T-cell (primary cell): ENCODE results near the gene SLFN5. TPM values are rescaled to one million over a fixed set of nuclear protein-coding genes. Genes with fewer than 3 reads are reported as not detected.
"Not testable (repeated sequence)": the region's sequence is repeated elsewhere in the genome, so short reads cannot be mapped to it uniquely, and the experiment has no call there.

ENCODE experiments used
- ATAC-seq, 4 experiments: fragments of 200-7000 bp in 3 of 4; fragments of 150-1000 bp in 1 of 4; cut with Tn5 transposase; replicated peaks in 1 of 4; 1 replicate in 3 of 4; 2 replicates in 1 of 4; pipeline ENCODE4 v1.10.0; 2021; ENCODE audit warnings: moderate library complexity in 3 of 4, mild to moderate bottlenecking in 2 of 4, moderate number of reproducible peaks in 1 of 4
- CTCF ChIA-PET, 2 donors: fragments of 300-600 bp; sonication (Branson Sonifier 250); formaldehyde crosslinking; loops; one replicate each; lab custom pipeline; 2022; ENCODE audit warnings: antibody characterized with exemption in 2 of 2; lab: Charles Lee
- POLR2A ChIA-PET, 2 donors: fragments of 300-600 bp; sonication (Branson Sonifier 250); formaldehyde crosslinking; loops; one replicate each; lab custom pipeline; 2022; ENCODE audit warnings: antibody characterized with exemption in 2 of 2; lab: Charles Lee
- DNase-seq, 35 experiments: peaks; one replicate each; pipeline versions ENCODE4 v3.0.0 to v3.0.0-alpha.2; 2013 to 2023
- H3K27ac ChIP-seq: one replicate; pipeline ENCODE4 v1.5.1; 2013; ENCODE audit warnings: low read length
- H3K27me3 ChIP-seq, 2 experiments: replicated peaks in 1 of 2; 1 replicate in 1 of 2; 2 replicates in 1 of 2; pipeline versions ENCODE4 v1.6.1 to v1.7.0; 2013; ENCODE audit warnings: low read length in 1 of 2, mixed read lengths in 1 of 2; ENCODE audit not compliant: control insufficient read depth in 2 of 2, insufficient read depth in 2 of 2; ENCODE audit errors: extremely low read depth in 1 of 2
- H3K36me3 ChIP-seq, 2 donors: 1 replicate in 1 of 2; 2 replicates in 1 of 2; pipeline versions ENCODE4 v1.6.1 to v1.7.0; 2013; ENCODE audit warnings: low read length in 1 of 2; ENCODE audit not compliant: control insufficient read depth in 2 of 2, insufficient read depth in 1 of 2; ENCODE audit errors: extremely low read depth in 1 of 2
- H3K4me1 ChIP-seq, 2 experiments: 1 replicate in 1 of 2; 2 replicates in 1 of 2; pipeline versions ENCODE4 v1.6.1 to v1.7.0; 2013; ENCODE audit warnings: low read length in 2 of 2, mixed read lengths in 1 of 2; ENCODE audit not compliant: insufficient read depth in 2 of 2, control insufficient read depth in 1 of 2; ENCODE audit errors: extremely low read depth in 1 of 2
- H3K4me3 ChIP-seq, 2 donors: 1 replicate in 1 of 2; 2 replicates in 1 of 2; pipeline versions ENCODE4 v1.5.1 to v1.7.0; 2013; ENCODE audit warnings: mild to moderate bottlenecking in 2 of 2, low read length in 1 of 2, moderate library complexity in 1 of 2; ENCODE audit not compliant: control insufficient read depth in 1 of 2; ENCODE audit errors: extremely low read depth in 1 of 2
- H3K9me3 ChIP-seq: 2 replicates; pipeline ENCODE4 v1.7.0; 2013
- H3K27ac Mint-ChIP-seq, 2 donors: one replicate each; pipeline ENCODE4 v1.8.0; 2020 to 2021; ENCODE audit warnings: mild to moderate bottlenecking in 2 of 2, mixed read lengths in 2 of 2
- H3K27me3 Mint-ChIP-seq, 2 donors: one replicate each; pipeline ENCODE4 v1.8.0; 2021 to 2022; ENCODE audit warnings: mixed read lengths in 2 of 2
- H3K36me3 Mint-ChIP-seq: one replicate; pipeline ENCODE4 v1.8.0; 2021; ENCODE audit warnings: mixed read lengths
- H3K4me1 Mint-ChIP-seq, 3 donors: one replicate each; pipeline ENCODE4 v1.8.0; 2020 to 2022; ENCODE audit warnings: mixed read lengths in 3 of 3, mild to moderate bottlenecking in 1 of 3
- H3K4me3 Mint-ChIP-seq, 3 donors: one replicate each; pipeline ENCODE4 v1.8.0; 2020 to 2022; ENCODE audit warnings: mild to moderate bottlenecking in 3 of 3, mixed read lengths in 3 of 3, moderate library complexity in 3 of 3
- H3K9me3 Mint-ChIP-seq, 3 donors: one replicate each; pipeline ENCODE4 v1.8.0; 2020 to 2022; ENCODE audit warnings: mixed read lengths in 3 of 3
- WGBS: methylation state at CpG from one replicate; pipeline ENCODE4 v1.1.5; 2013; ENCODE audit warnings: missing lambda C conversion rate; ENCODE audit not compliant: insufficient coverage; 5-methylcytosine and 5-hydroxymethylcytosine counted together
- total RNA-seq, 35 experiments: library from RNA in 6 of 35; stranded (reverse) in 6 of 35; fragments of 120-200 nt in 1 of 35; gene quantifications; one replicate each; pipeline versions ENCODE4 v1.2.1 to v1.2.4 and lab custom pipeline; 2013 to 2026

SLFN5 gene
- total RNA-seq, 5 donors from 2014 or later (not counting 1 experiment from before 2014, with no cell fraction given): 132 to 195 (median 164) TPM

DNA sequence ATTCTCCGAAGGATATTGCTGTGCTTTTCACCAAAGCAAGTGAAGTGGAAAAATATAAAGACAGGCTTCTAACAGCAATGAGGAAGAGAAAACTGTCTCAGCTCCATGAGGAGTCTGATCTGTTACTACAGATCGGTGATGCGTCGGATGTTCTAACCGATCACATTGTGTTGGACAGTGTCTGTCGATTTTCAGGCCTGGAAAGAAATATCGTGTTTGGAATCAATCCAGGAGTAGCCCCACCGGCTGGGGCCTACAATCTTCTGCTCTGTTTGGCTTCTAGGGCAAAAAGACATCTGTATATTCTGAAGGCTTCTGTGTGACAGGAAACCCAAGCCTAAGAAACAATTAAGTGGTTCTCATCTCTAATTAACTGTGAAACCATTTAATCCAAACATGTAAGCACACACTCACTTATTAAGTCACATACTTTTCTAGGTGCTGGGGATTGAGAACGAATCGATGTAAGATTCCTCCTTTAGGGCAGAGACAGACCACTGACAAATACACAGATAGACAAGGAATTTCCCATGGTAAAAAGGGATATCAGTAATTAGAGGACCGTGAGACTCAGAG, 22.8 kb downstream of the SLFN5 start:
- peaks cover 63% of the 10 kb centered on the region for H3K36me3 Mint-ChIP-seq
- POLR2A ChIA-PET: no interaction called here
- H3K27ac Mint-ChIP-seq: peak overlapping the region; percentile 62 to 82
- CTCF ChIA-PET: interaction anchor here in 1 of 2 donors (0.5 kb wide), 1 partner anchor 187 kb away, joined by 3 read pairs; no protein-coding TSS in a partner anchor
- peak overlapping the region in 1 of 3 donors; percentile 72 for H3K4me3 Mint-ChIP-seq
- H3K4me1 ChIP-seq: peaks cover 12 to 43% of the 10 kb centered on the region in 2 experiments
- H3K9me3 ChIP-seq: no peaks in the 10 kb centered on the region
- WGBS: 90% methylated on average over 9 of the region's 11 CpGs
- DNase-seq (no peak), ATAC-seq (no peak)
- H3K27ac ChIP-seq: no peak overlapping the region
- H3K4me3 ChIP-seq: no peak overlapping the region
- H3K36me3 ChIP-seq: peaks cover 15 to 76% of the 10 kb centered on the region in 2 donors
- H3K4me1 Mint-ChIP-seq: peaks cover 67 to 72% (median 70%) of the 10 kb centered on the region in 3 donors
- no peaks in the 10 kb centered on the region for H3K27me3 Mint-ChIP-seq
- H3K9me3 Mint-ChIP-seq: no peaks in the 10 kb centered on the region
- no peaks in the 10 kb centered on the region for H3K27me3 ChIP-seq

- ChIA-PET CTCF (interaction anchor here in 1 of 2 donors (0.6 kb wide), 1 partner anchor 76 kb away, joined by 4 read pairs; no protein-coding TSS in a partner anchor), POLR2A (interaction anchor here in 1 of 2 donors (0.6 to 1.7 kb wide), 2 partner anchors 63 to 114 kb away, joined by 4 to 5 read pairs; no protein-coding TSS in a partner anchor)
- not testable (repeated sequence) for H3K27ac ChIP-seq, H3K9me3 ChIP-seq, H3K27me3 Mint-ChIP-seq, H3K4me3 ChIP-seq, H3K27me3 ChIP-seq, H3K36me3 ChIP-seq
- peaks cover 17% of the 10 kb centered on the region for H3K36me3 Mint-ChIP-seq
- peaks cover 5 to 14% of the 10 kb centered on the region in 2 experiments for H3K4me1 ChIP-seq
- ATAC-seq: peak in 1 of 4 experiments; percentile 27
- WGBS: 50% methylated on average over 6 of the region's 13 CpGs
- peak overlapping the region; percentile 61 to 78 (median 62) for H3K4me3 Mint-ChIP-seq
- H3K27ac Mint-ChIP-seq: peak overlapping the region; percentile 83
- H3K9me3 Mint-ChIP-seq: peaks cover 2 to 15% (median 13%) of the 10 kb centered on the region in 3 donors
- peak in 31 of 35 experiments; percentile 6 to 72 (median 41) for DNase-seq
- H3K4me1 Mint-ChIP-seq: peaks cover 56 to 64% (median 62%) of the 10 kb centered on the region in 3 donors
Measured at GRCh38 chr17:35274167-35275066, 31.5 kb downstream of the SLFN5 start.

- H3K9me3 ChIP-seq, H3K27ac Mint-ChIP-seq, H3K27ac ChIP-seq, H3K4me3 Mint-ChIP-seq, H3K27me3 ChIP-seq, H3K36me3 Mint-ChIP-seq, H3K36me3 ChIP-seq, POLR2A ChIA-PET, CTCF ChIA-PET, ATAC-seq, H3K4me3 ChIP-seq, H3K27me3 Mint-ChIP-seq, DNase-seq: not testable (repeated sequence)
- Mint-ChIP-seq H3K9me3 (peaks cover 2 to 19% (median 13%) of the 10 kb centered on the region in 3 donors), H3K4me1 (peaks cover 36 to 45% (median 44%) of the 10 kb centered on the region in 3 donors)
- peaks cover 5 to 14% of the 10 kb centered on the region in 2 experiments for H3K4me1 ChIP-seq
- WGBS: 94% methylated on average over 5 of the region's 6 CpGs
Measured at GRCh38 chr17:35278454-35278853, 35.6 kb downstream of the SLFN5 start.

DNA sequence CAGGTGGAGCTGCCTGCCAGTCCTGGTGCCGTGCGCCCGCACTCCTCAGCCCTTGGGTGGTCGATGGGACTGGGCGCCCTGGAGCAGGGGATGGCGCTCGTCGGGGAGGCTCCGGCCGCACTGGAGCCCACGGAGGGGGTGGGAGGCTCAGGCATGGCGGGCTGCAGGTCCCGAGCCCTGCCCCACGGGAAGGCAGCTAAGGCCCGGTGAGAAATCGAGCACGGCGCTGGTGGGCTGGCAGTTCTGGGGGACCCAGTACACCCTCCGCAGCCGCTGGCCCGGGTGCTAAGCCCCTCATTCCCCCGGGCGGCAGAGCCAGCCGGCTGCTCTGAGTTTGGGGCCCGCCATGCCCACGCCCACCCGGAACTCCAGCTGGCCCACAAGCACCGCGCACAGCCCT, 36.0 kb downstream of the SLFN5 start:
- Mint-ChIP-seq H3K4me1 (peaks cover 32 to 40% (median 39%) of the 10 kb centered on the region in 3 donors), H3K9me3 (peaks cover 2 to 19% (median 13%) of the 10 kb centered on the region in 3 donors)
- H3K27ac Mint-ChIP-seq, H3K27me3 Mint-ChIP-seq, H3K27me3 ChIP-seq, CTCF ChIA-PET, H3K27ac ChIP-seq, ATAC-seq, POLR2A ChIA-PET, H3K36me3 ChIP-seq, DNase-seq, H3K36me3 Mint-ChIP-seq, H3K4me3 Mint-ChIP-seq, H3K9me3 ChIP-seq, H3K4me3 ChIP-seq: not testable (repeated sequence)
- 97% methylated on average over 27 of the region's 29 CpGs for WGBS
- H3K4me1 ChIP-seq: peaks cover 5 to 14% of the 10 kb centered on the region in 2 experiments

- no peak for ATAC-seq
- peaks cover 5 to 11% of the 10 kb centered on the region in 2 experiments for H3K4me1 ChIP-seq
- ChIA-PET POLR2A (no interaction called here), CTCF (interaction anchor here (0.5 to 1.3 kb wide), 2 partner anchors 11 to 14 kb away, joined by 3 to 4 read pairs; no protein-coding TSS in a partner anchor)
- Mint-ChIP-seq H3K9me3 (peaks cover 0 to 4% (median 0%) of the 10 kb centered on the region in 3 donors), H3K36me3 (no peaks in the 10 kb centered on the region), H3K4me1 (peaks cover 31 to 42% (median 39%) of the 10 kb centered on the region in 3 donors), H3K27ac (no peak overlapping the region), H3K27me3 (no peaks in the 10 kb centered on the region), H3K4me3 (no peak overlapping the region)
- H3K4me3 ChIP-seq: no peak overlapping the region
- no peak for DNase-seq
- H3K27ac ChIP-seq: no peak overlapping the region
- H3K36me3 ChIP-seq: no peaks in the 10 kb centered on the region
- H3K9me3 ChIP-seq: no peaks in the 10 kb centered on the region
- H3K27me3 ChIP-seq: peaks cover 0 to 3% of the 10 kb centered on the region in 2 experiments
Measured at GRCh38 chr17:35283767-35284166, 40.9 kb downstream of the SLFN5 start.

GRCh38 chr17:35284955-35285354, 42.1 kb downstream of the SLFN5 start:
- Mint-ChIP-seq H3K4me3 (no peak overlapping the region), H3K36me3 (no peaks in the 10 kb centered on the region), H3K4me1 (peaks cover 43 to 54% (median 50%) of the 10 kb centered on the region in 3 donors), H3K9me3 (peaks cover 0 to 4% (median 0%) of the 10 kb centered on the region in 3 donors), H3K27me3 (no peaks in the 10 kb centered on the region), H3K27ac (no peak overlapping the region)
- no peak for DNase-seq
- Histone ChIP-seq H3K27ac (no peak overlapping the region), H3K4me1 (peaks cover 5 to 11% of the 10 kb centered on the region in 2 experiments), H3K9me3 (no peaks in the 10 kb centered on the region), H3K27me3 (no peaks in the 10 kb centered on the region), H3K4me3 (no peak overlapping the region), H3K36me3 (no peaks in the 10 kb centered on the region)
- ATAC-seq: no peak
- WGBS: 100% methylated on average over 1 of the region's 2 CpGs
- ChIA-PET CTCF (interaction anchor here in 1 of 2 donors (0.6 to 1.3 kb wide), 2 partner anchors 12 to 298 kb away, joined by 4 to 8 read pairs; no protein-coding TSS in a partner anchor), POLR2A (interaction anchor here in 1 of 2 donors (0.6 kb wide), 1 partner anchor 90 kb away, joined by 3 read pairs; no protein-coding TSS in a partner anchor)
